PC-9 (cell line): Measurements from ENCODE around the gene BHLHA15.

Experiments used
- CTCF ChIP-seq: fragments of 200-600 bp; sonication (generic); conservative IDR thresholded peaks from 2 replicates; pipeline ENCODE4 v1.6.1; 2017; ENCODE audit warnings: mixed run types, antibody characterized with exemption, mild to moderate bottlenecking, moderate library complexity
- EZH2 ChIP-seq: fragments of 200-600 bp; sonication (generic); IDR thresholded peaks from 2 replicates; pipeline ENCODE4 v1.8.0; 2017; ENCODE audit warnings: antibody characterized with exemption, low read depth

DNA sequence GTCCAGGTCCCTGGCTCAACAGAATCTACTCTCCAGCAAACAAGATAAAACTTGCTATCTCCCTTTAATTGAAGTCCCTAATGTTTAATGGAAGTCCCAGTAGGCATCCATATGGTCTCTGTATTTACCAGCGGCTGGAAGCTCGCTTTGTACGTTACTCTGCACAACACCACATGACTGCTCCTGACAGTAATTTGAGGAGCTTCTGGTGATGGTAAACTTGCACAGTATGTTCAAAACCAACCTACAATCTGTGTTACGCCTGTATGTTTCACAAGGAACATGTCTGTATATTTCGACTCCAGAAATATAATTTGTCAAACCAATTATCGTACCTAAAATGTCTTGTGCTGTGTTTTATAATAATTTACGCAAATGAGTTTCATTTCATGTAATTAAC lies 45.2 kb downstream of the BHLHA15 start:
- TF ChIP-seq CTCF: no peak
- TF ChIP-seq EZH2: no peak
